ENCODE results near the gene FBXW4.

- TF ChIP-seq, protein P1, sequence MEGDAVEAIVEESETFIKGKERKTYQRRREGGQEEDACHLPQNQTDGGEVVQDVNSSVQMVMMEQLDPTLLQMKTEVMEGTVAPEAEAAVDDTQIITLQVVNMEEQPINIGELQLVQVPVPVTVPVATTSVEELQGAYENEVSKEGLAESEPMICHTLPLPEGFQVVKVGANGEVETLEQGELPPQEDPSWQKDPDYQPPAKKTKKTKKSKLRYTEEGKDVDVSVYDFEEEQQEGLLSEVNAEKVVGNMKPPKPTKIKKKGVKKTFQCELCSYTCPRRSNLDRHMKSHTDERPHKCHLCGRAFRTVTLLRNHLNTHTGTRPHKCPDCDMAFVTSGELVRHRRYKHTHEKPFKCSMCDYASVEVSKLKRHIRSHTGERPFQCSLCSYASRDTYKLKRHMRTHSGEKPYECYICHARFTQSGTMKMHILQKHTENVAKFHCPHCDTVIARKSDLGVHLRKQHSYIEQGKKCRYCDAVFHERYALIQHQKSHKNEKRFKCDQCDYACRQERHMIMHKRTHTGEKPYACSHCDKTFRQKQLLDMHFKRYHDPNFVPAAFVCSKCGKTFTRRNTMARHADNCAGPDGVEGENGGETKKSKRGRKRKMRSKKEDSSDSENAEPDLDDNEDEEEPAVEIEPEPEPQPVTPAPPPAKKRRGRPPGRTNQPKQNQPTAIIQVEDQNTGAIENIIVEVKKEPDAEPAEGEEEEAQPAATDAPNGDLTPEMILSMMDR (IDR thresholded peaks at IDR 0.05 in 2 of 3, conservative IDR thresholded peaks at IDR 0.05 in 1 of 3; ENCODE audit: control insufficient read depth in 2 of 3, extremely low read depth in 1 of 3, insufficient read depth in 1 of 3, low read depth in 3 of 3, low read length in 3 of 3) = no peak
- TF ChIP-seq YY1 (IDR thresholded peaks at IDR 0.05; ENCODE audit: low read depth, low read length) (no peak), NFYB (IDR thresholded peaks at IDR 0.05; ENCODE audit: insufficient read depth, low read depth, low read length) (peak; percentile 61; the same call in 1 of the 2 replicates), POLR2A (IDR thresholded peaks at IDR 0.05; ENCODE audit: low read depth, low read length) (no peak), ASH2L (IDR thresholded peaks at IDR 0.05; ENCODE audit: borderline replicate concordance, low read depth) (no peak), RAD21 (IDR thresholded peaks at IDR 0.05; ENCODE audit: insufficient read depth, low read depth, low read length) (no peak), EP300 (IDR thresholded peaks at IDR 0.05; ENCODE audit: borderline replicate concordance in 1 of 2, control insufficient read depth in 1 of 2, low read depth in 2 of 2, low read length in 2 of 2) (no peak)
- TF ChIP-seq, protein P2, sequence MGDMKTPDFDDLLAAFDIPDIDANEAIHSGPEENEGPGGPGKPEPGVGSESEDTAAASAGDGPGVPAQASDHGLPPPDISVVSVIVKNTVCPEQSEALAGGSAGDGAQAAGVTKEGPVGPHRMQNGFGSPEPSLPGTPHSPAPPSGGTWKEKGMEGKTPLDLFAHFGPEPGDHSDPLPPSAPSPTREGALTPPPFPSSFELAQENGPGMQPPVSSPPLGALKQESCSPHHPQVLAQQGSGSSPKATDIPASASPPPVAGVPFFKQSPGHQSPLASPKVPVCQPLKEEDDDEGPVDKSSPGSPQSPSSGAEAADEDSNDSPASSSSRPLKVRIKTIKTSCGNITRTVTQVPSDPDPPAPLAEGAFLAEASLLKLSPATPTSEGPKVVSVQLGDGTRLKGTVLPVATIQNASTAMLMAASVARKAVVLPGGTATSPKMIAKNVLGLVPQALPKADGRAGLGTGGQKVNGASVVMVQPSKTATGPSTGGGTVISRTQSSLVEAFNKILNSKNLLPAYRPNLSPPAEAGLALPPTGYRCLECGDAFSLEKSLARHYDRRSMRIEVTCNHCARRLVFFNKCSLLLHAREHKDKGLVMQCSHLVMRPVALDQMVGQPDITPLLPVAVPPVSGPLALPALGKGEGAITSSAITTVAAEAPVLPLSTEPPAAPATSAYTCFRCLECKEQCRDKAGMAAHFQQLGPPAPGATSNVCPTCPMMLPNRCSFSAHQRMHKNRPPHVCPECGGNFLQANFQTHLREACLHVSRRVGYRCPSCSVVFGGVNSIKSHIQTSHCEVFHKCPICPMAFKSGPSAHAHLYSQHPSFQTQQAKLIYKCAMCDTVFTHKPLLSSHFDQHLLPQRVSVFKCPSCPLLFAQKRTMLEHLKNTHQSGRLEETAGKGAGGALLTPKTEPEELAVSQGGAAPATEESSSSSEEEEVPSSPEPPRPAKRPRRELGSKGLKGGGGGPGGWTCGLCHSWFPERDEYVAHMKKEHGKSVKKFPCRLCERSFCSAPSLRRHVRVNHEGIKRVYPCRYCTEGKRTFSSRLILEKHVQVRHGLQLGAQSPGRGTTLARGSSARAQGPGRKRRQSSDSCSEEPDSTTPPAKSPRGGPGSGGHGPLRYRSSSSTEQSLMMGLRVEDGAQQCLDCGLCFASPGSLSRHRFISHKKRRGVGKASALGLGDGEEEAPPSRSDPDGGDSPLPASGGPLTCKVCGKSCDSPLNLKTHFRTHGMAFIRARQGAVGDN (IDR thresholded peaks at IDR 0.05) = no peak
- TF ChIP-seq, protein P3, sequence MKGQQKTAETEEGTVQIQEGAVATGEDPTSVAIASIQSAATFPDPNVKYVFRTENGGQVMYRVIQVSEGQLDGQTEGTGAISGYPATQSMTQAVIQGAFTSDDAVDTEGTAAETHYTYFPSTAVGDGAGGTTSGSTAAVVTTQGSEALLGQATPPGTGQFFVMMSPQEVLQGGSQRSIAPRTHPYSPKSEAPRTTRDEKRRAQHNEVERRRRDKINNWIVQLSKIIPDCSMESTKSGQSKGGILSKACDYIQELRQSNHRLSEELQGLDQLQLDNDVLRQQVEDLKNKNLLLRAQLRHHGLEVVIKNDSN (IDR thresholded peaks at IDR 0.05; ENCODE audit: borderline replicate concordance, extremely low read length, insufficient read depth, low read depth, low read length) = no peak
Measured at GRCh38 chr10:101588879-101589278, 106.1 kb downstream of the FBXW4 start.

Data from GM12878 (cell line).